Omental fat pad (tissue), 4 donors: ENCODE results near the gene BLVRA. TPM values are rescaled to one million over a fixed set of nuclear protein-coding genes. Genes with fewer than 3 reads are reported as not detected.
A peak's percentile ranks its signal among the peaks of the same experiment; 100 is the strongest.

ENCODE experiments used
- ATAC-seq: fragments of 150-250 bp; one replicate; pipeline ENCODE4 v1.9.1; 2016; ENCODE audit warnings: mild to moderate bottlenecking, moderate library complexity; ENCODE audit not compliant: low FRiP score
- DNase-seq: peaks from one replicate; pipeline ENCODE4 v3.0.0-alpha.2; 2019; ENCODE audit warnings: low spot score
- total RNA-seq, 4 donors: library from RNA; depleted of rRNA; stranded (reverse); fragments of >200 nt; gene quantifications; one replicate each; pipeline ENCODE4 v1.1.0, GENCODE V29; 2016
- TF ChIP-seq, protein P1 (sequence below), 3 donors: fragments of 450-650 bp; IDR thresholded peaks; one replicate each; pipeline ENCODE4 v1.5.1; 2016 to 2017; ENCODE audit warnings: antibody characterized with exemption in 3 of 3, mild to moderate bottlenecking in 3 of 3, moderate library complexity in 2 of 3

BLVRA gene
- total RNA-seq, 4 donors from 2014 or later: 36.3 to 75.3 (median 58.8) TPM

DNA sequence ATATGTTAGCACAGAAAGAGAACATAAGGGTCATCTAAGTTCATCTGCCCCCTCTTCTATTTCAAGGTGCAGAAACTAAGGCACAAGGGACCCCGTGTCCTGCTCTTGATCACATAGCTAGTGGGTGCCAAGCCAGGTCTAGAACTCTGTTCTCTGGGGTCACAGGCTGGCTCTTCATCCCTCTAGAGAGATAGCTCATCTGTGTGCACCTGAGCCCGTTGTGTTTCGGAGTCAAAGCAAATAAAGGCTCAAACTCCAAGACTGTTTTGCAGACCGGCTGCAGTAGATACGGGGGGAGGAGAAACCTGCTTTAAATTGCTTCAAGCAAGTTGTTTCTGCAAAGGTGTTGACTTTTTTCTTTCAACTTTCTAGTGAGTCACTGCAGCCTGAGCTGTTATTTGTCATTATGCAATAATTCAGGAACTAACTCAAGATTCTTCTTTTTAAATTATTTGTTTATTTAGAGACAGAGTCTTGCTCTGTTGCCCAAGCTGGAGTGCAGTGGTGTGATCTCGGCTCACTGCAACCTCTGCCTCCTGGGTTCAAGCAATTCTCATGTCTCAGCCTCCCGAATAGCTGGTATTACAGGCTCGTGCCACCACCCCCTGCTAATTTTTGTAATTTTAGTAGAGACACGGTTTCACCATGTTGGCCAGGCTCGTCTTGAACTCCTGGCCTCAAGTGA is 6.5 kb downstream of the BLVRA start:
- TF ChIP-seq, protein P1, sequence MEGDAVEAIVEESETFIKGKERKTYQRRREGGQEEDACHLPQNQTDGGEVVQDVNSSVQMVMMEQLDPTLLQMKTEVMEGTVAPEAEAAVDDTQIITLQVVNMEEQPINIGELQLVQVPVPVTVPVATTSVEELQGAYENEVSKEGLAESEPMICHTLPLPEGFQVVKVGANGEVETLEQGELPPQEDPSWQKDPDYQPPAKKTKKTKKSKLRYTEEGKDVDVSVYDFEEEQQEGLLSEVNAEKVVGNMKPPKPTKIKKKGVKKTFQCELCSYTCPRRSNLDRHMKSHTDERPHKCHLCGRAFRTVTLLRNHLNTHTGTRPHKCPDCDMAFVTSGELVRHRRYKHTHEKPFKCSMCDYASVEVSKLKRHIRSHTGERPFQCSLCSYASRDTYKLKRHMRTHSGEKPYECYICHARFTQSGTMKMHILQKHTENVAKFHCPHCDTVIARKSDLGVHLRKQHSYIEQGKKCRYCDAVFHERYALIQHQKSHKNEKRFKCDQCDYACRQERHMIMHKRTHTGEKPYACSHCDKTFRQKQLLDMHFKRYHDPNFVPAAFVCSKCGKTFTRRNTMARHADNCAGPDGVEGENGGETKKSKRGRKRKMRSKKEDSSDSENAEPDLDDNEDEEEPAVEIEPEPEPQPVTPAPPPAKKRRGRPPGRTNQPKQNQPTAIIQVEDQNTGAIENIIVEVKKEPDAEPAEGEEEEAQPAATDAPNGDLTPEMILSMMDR (IDR thresholded peaks at IDR 0.05): no peak
- ATAC-seq (peak; percentile 55), DNase-seq (no peak)

DNA sequence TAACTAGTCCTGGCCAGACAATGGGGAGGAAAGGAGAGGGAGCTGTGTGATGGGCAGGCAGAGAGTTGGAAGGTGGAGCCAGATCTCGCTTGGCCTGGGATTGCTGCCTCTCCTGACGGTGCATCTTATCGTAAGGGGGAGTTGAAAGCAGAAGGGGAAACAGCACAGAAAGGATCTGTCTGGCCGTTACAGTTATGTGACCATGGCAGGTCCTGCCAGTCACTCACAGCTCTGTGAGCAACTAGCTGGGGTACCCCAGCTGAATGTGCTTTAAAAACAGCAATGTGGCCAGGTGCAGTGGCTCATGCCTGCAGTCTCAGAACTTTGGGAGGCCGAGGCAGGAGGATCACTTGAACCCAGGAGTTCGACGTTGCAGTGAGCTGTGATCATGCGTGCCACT is 8.1 kb downstream of the BLVRA start:
- TF ChIP-seq, protein P1 (IDR thresholded peaks at IDR 0.05): no peak
- DNase-seq (no peak), ATAC-seq (no peak)

DNA sequence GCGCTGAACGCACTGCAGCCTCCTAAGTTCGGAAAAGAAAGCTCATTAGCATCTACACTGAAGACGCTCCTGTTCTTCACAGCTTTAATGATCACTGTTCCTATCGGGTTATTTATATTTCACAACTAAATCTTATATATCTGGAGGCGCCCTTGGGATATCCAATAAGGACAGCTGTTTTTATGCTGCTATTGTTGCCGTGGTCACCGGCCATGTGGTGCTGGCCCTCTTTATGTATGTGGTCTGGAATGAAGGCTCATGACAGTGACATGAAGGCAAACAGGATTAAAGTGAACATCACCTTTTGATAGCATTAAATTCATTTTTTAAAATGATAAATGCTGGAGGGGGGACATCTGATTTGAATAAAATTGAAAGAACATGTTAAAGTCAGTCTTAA is 8.8 kb downstream of the BLVRA start:
- ATAC-seq (no peak), DNase-seq (no peak)
- TF ChIP-seq, protein P1 (IDR thresholded peaks at IDR 0.05): no peak

DNA sequence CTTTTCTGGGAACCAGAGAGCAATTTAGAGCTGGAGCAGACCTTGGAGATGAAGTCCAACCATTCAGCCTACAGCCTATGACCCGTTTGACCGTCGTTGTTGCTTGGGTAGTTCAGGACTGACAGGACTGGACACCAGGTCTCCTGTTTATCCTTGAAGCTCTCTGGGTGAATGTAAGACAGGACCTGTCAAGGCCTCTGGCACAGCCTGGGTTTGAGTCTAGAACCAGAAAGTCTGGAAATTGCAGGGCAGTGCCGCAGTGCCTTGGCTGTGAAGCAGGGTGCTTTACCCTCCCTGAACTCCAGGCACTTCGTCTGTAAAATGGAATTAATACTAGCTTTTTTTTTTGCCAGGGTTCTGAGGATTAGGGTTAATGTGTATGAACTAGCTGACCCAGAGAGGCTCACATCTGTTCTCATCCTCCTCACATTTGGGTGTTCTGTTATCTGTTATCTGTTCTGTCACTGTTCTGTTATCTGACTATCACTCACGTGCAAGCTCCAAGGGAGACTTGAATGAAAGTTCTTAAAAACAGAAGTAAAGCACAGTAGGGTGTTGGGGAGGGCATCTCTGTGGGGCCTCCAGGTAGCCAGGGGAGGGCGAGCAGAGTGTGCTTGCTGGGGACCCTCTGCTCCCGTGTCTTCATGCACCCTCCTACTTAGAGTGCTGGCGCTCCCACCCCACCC is 9.9 kb downstream of the BLVRA start:
- ATAC-seq: no peak
- DNase-seq: no peak
- TF ChIP-seq, protein P1 (IDR thresholded peaks at IDR 0.05): no peak

DNA sequence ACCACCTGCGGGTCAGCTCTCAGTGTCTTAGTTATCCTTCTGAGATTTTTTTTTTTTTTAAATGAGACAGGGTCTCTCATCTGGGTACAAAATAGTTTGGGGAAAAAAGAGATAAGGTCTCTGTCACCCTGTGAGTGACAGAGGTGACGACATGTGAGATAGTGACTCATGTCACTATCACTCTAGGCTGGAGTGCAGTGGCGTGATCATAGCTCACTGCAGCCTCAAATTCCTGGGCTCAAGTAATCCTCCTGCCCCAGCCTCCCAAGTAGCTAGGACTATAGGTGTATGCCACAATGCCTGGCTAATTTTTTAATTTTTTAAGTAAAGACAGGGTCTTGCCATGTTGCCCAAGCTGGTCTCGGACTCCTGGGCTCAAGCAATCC is 10.4 kb downstream of the BLVRA start:
- ATAC-seq: no peak
- TF ChIP-seq, protein P1 (IDR thresholded peaks at IDR 0.05): no peak
- DNase-seq: no peak

DNA sequence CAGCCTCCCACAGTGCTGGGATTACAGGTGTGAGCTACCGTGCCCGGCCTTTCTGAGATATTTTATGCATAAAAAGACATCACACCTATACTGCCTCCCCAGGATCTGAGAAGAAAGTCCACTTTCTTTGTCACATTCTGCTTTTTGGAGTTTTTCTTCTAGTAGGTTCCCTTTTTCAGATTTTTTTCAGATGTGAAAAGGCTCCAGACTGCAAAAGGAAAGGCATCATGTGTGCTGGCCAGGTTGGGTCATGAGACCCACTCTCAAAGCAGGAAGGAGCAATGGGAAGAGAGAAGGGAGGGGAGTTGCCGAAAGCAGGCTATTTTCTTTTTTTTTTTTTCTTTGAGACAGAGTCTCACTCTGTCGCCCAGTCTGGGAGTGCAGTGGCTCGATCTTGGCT is 10.8 kb downstream of the BLVRA start:
- DNase-seq: no peak
- no peak for ATAC-seq
- TF ChIP-seq, protein P1 (IDR thresholded peaks at IDR 0.05): no peak
